Neuronal stem cell (in vitro differentiated cells): ENCODE measurements around the gene MXD4.

Source experiments
- DNase-seq: peaks from one replicate; pipeline ENCODE4 v3.0.0-alpha.2; 2013; ENCODE audit warnings: low spot score
- H2AFZ ChIP-seq: one replicate; pipeline ENCODE4 v1.6.1; 2013; ENCODE audit warnings: mild to moderate bottlenecking, low read length, inconsistent platforms
- H2AK5ac ChIP-seq: 2 replicates; pipeline ENCODE4 v1.6.1; 2013; ENCODE audit warnings: low read depth, mild to moderate bottlenecking, inconsistent platforms, low read length, moderate library complexity, mixed read lengths
- H2BK120ac ChIP-seq: 2 replicates; pipeline ENCODE4 v1.6.1; 2013; ENCODE audit warnings: low read depth, mild to moderate bottlenecking, inconsistent platforms, low read length, moderate library complexity, mixed read lengths
- H2BK12ac ChIP-seq: one replicate; pipeline ENCODE4 v1.6.1; 2013; ENCODE audit warnings: low read length, inconsistent platforms
- H2BK15ac ChIP-seq: 2 replicates; pipeline ENCODE4 v1.6.1; 2013; ENCODE audit warnings: mild to moderate bottlenecking, low read length, inconsistent platforms, mixed read lengths
- H2BK5ac ChIP-seq: one replicate; pipeline ENCODE4 v1.6.1; 2013; ENCODE audit warnings: inconsistent platforms, mild to moderate bottlenecking, low read length, moderate library complexity
- H3K14ac ChIP-seq: one replicate; pipeline ENCODE4 v1.6.1; 2013; ENCODE audit warnings: low read length, inconsistent platforms
- H3K18ac ChIP-seq: 2 replicates; pipeline ENCODE4 v1.6.1; 2013; ENCODE audit warnings: low read length, inconsistent platforms
- H3K23ac ChIP-seq: 2 replicates; pipeline ENCODE4 v1.6.1; 2013; ENCODE audit warnings: low read depth, mild to moderate bottlenecking, mixed read lengths, low read length, inconsistent platforms; ENCODE audit not compliant: poor library complexity
- H3K27ac ChIP-seq: replicated peaks from 3 replicates; pipeline ENCODE4 v1.5.1; 2013; ENCODE audit warnings: low read length, inconsistent platforms
- H3K27me3 ChIP-seq, 3 experiments: 2 replicates each; pipeline ENCODE4 v1.6.1; 2013; ENCODE audit warnings: low read length in 3 of 3, mild to moderate bottlenecking in 2 of 3, inconsistent platforms in 1 of 3, low read depth in 1 of 3, mixed read lengths in 1 of 3, moderate library complexity in 1 of 3; ENCODE audit not compliant: control insufficient read depth in 3 of 3, insufficient read depth in 3 of 3
- H3K36me3 ChIP-seq, 2 donors: replicated peaks in 1 of 2; 2 replicates each; pipeline ENCODE4 v1.6.1; 2013; ENCODE audit warnings: low read length in 2 of 2; ENCODE audit not compliant: control insufficient read depth in 2 of 2, insufficient read depth in 2 of 2
- H3K4ac ChIP-seq: 2 replicates; pipeline ENCODE4 v1.6.1; 2013; ENCODE audit warnings: inconsistent platforms, mild to moderate bottlenecking, low read length, moderate library complexity
- H3K4me1 ChIP-seq, 2 donors: 1 replicate in 1 of 2; 2 replicates in 1 of 2; pipeline ENCODE4 v1.6.1; 2013; ENCODE audit warnings: low read length in 2 of 2, low read depth in 1 of 2; ENCODE audit not compliant: control insufficient read depth in 2 of 2, insufficient read depth in 1 of 2
- H3K4me2 ChIP-seq: one replicate; pipeline ENCODE4 v1.6.1; 2013; ENCODE audit warnings: mild to moderate bottlenecking, low read length, inconsistent platforms; ENCODE audit not compliant: insufficient read depth, poor library complexity, severe bottlenecking
- H3K4me3 ChIP-seq, 2 donors: 2 replicates each; pipeline ENCODE4 v1.5.1; 2013; ENCODE audit warnings: low read length in 2 of 2, mild to moderate bottlenecking in 2 of 2, inconsistent platforms in 1 of 2, moderate library complexity in 1 of 2
- H3K79me1 ChIP-seq: one replicate; pipeline ENCODE4 v1.6.1; 2013; ENCODE audit warnings: low read depth, mild to moderate bottlenecking, inconsistent platforms, low read length, moderate library complexity
- H3K9ac ChIP-seq: one replicate; pipeline ENCODE4 v1.6.1; 2013; ENCODE audit warnings: mild to moderate bottlenecking, low read depth, low read length, inconsistent platforms; ENCODE audit not compliant: poor library complexity
- H3K9me3 ChIP-seq, 2 donors: replicated peaks in 1 of 2; 2 replicates each; pipeline versions ENCODE3 to v1.6.1; 2013; ENCODE audit warnings: low read length in 2 of 2, mild to moderate bottlenecking in 2 of 2, inconsistent platforms in 1 of 2, low read depth in 1 of 2, mixed read lengths in 1 of 2, moderate library complexity in 1 of 2; ENCODE audit not compliant: control insufficient read depth in 2 of 2, insufficient read depth in 1 of 2
- H4K8ac ChIP-seq: one replicate; pipeline ENCODE4 v1.6.1; 2013; ENCODE audit warnings: low read depth, mild to moderate bottlenecking, inconsistent platforms, low read length, moderate library complexity
- H4K91ac ChIP-seq: one replicate; pipeline ENCODE4 v1.6.1; 2013; ENCODE audit warnings: low read length, low read depth, mild to moderate bottlenecking, inconsistent platforms; ENCODE audit not compliant: poor library complexity
- WGBS, 2 donors: extraction: QIAGEN DNeasy Blood & Tissue Kit; methylation state at CpG; one replicate each; pipeline ENCODE4 v1.1.7; 2013; ENCODE audit warnings: missing lambda C conversion rate in 2 of 2, mixed read lengths in 1 of 2; ENCODE audit not compliant: insufficient read length in 2 of 2, insufficient replicate concordance in 1 of 2; ENCODE audit errors: extremely low coverage in 2 of 2; 5-methylcytosine and 5-hydroxymethylcytosine counted together

The MXD4 gene

GRCh38 chr4:2269206-2269531 lies 7.3 kb upstream of the MXD4 start:
- H2AFZ ChIP-seq: peak overlapping the region; percentile 61
- no peak overlapping the region for H2BK12ac ChIP-seq
- H3K4me2 ChIP-seq: no peak overlapping the region
- H2BK120ac ChIP-seq: no peak overlapping the region
- no peak overlapping the region for H3K4me3 ChIP-seq
- no peaks in the 10 kb centered on the region for H3K36me3 ChIP-seq
- no peaks in the 10 kb centered on the region for H3K9me3 ChIP-seq
- H3K9ac ChIP-seq: no peak overlapping the region
- H3K4me1 ChIP-seq: peaks cover 3 to 7% of the 10 kb centered on the region in 2 donors
- WGBS, 2 donors: no CpG with 5 or more reads among the region's 6 CpGs
- peak overlapping the region; percentile 26 for H3K4ac ChIP-seq
- peak overlapping the region; percentile 62 for H2BK15ac ChIP-seq
- H3K27me3 ChIP-seq: peaks cover 0 to 71% (median 0%) of the 10 kb centered on the region in 3 experiments
- H3K79me1 ChIP-seq: no peaks in the 10 kb centered on the region
- no peak overlapping the region for H4K91ac ChIP-seq
- H3K27ac ChIP-seq: no peak overlapping the region
- no peak overlapping the region for H2BK5ac ChIP-seq
- peak overlapping the region; percentile 92 for H2AK5ac ChIP-seq
- H3K18ac ChIP-seq: peak overlapping the region; percentile 88
- H3K23ac ChIP-seq: no peak overlapping the region
- H4K8ac ChIP-seq: no peak overlapping the region
- H3K14ac ChIP-seq: no peak overlapping the region
- no peak for DNase-seq

DNA sequence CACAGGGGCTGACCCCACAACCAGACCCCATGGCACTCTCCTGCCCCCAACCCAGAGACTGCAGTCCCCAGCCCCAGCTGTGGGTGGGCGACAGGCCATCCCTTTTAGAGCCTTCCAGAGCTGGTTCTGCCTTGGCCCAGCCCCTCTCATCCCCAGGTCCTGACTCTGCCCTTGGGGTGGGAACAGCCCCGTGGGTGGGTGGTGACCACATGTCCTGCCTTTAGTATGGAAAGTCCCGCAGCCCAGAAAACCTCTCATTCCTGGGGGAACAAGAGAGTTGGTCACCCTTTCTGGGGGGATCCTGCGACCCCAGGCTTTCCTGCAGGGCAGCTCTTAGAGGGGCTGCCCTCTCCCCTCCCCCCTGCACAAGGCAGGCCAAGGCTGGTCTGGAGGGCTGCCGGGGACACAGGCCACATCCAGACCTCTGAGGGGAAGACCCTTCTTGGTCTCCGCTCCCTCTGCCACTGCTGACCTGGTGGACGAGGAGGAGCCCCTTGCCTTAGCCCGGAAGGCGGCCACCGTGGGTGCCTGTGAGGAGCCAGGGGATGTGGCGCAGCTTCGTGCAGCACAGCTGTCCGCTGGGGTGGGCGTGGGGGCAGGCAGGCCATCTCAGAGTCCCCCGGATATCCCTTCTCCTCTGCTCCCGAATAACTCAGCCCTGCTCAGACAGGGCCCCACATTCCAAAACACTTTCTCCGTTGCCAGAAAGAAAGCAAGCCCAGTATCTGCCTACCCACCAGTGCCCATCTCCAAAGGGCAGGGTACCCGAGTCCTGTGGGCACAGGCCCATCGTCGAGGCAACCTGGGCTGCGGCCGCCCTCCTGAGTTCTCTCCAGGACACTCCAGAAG lies 6.7 kb upstream of the MXD4 start:
- no peak overlapping the region for H2BK120ac ChIP-seq

GRCh38 chr4:2267841-2268240 lies 5.9 kb upstream of the MXD4 start:
- H2BK5ac ChIP-seq: peak overlapping the region; percentile 75
- peak overlapping the region; percentile 75 for H3K14ac ChIP-seq
- H3K9ac ChIP-seq: no peak overlapping the region
- peak overlapping the region; percentile 92 for H2AK5ac ChIP-seq
- H3K4me2 ChIP-seq: no peak overlapping the region
- peak overlapping the region; percentile 80 for H3K23ac ChIP-seq
- DNase-seq: no peak
- no peak overlapping the region for H3K27ac ChIP-seq
- no peaks in the 10 kb centered on the region for H3K36me3 ChIP-seq
- peak overlapping the region; percentile 59 for H3K18ac ChIP-seq
- H2BK15ac ChIP-seq: peak overlapping the region; percentile 99
- peaks cover 11 to 17% of the 10 kb centered on the region in 2 donors for H3K4me1 ChIP-seq
- H2AFZ ChIP-seq: no peak overlapping the region
- H2BK12ac ChIP-seq: peak overlapping the region; percentile 73
- peak overlapping the region; percentile 30 for H4K91ac ChIP-seq
- H3K4ac ChIP-seq: no peak overlapping the region
- peaks cover 0 to 62% (median 0%) of the 10 kb centered on the region in 3 experiments for H3K27me3 ChIP-seq
- peaks cover under 1% of the 10 kb centered on the region for H3K79me1 ChIP-seq
- H3K9me3 ChIP-seq: no peaks in the 10 kb centered on the region
- WGBS, 2 donors: no CpG with 5 or more reads among the region's 12 CpGs
- H2BK120ac ChIP-seq: no peak overlapping the region
- no peak overlapping the region for H3K4me3 ChIP-seq
- peak overlapping the region; percentile 29 for H4K8ac ChIP-seq

More for the DNA sequence above, 6.7 kb upstream of the MXD4 start:
- Histone ChIP-seq H2AK5ac (peak overlapping the region; percentile 92), H3K27ac (no peak overlapping the region), H3K4me1 (peaks cover 8 to 13% of the 10 kb centered on the region in 2 donors), H3K23ac (peak overlapping the region; percentile 13), H3K18ac (peak overlapping the region; percentile 89), H4K91ac (no peak overlapping the region), H2BK12ac (peak overlapping the region; percentile 43), H3K14ac (peak overlapping the region; percentile 75), H3K9ac (peak overlapping the region; percentile 12), H2BK5ac (peak overlapping the region; percentile 75), H3K4me2 (no peak overlapping the region), H2BK15ac (peak overlapping the region; percentile 62), H2AFZ (peak overlapping the region; percentile 61), H3K9me3 (no peaks in the 10 kb centered on the region), H3K36me3 (no peaks in the 10 kb centered on the region), H3K27me3 (peaks cover 0 to 69% (median 0%) of the 10 kb centered on the region in 3 experiments), H3K79me1 (no peaks in the 10 kb centered on the region), H3K4ac (peak overlapping the region; percentile 26), H4K8ac (no peak overlapping the region), H3K4me3 (no peak overlapping the region)
- no CpG with 5 or more reads among the region's 22 CpGs for WGBS, 2 donors
- DNase-seq: no peak

DNA sequence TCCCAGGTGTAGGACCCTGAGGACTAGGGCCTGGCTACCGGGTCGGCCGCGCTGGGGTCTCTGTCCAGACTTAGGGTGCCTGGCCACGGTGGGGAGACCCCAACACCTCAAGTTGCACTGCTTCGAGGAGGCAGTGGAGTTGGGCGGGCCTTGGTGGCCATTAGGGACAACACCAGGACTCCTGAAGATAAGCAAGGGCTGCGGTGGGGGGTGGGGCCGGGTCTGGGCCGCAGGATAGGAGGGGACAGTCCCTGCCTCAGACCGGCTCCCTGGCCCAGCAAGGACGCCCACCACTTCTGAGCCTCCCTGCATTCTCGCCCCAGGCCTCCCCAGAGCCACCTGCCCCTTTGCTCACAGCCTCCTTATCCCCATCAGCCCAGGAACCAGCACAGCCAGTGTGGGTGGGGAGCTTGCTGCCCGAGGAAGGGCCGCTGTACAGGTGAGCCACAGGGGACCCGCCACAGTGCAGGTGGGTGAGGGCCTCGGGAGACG lies 5.5 kb upstream of the MXD4 start:
- Histone ChIP-seq H3K36me3 (no peaks in the 10 kb centered on the region), H2AFZ (no peak overlapping the region), H2BK5ac (peak overlapping the region; percentile 75), H3K27me3 (peaks cover 0 to 57% (median 0%) of the 10 kb centered on the region in 3 experiments), H3K23ac (peak overlapping the region; percentile 80), H2BK12ac (peak overlapping the region; percentile 81), H2BK120ac (peak overlapping the region; percentile 50), H3K79me1 (peaks cover 4% of the 10 kb centered on the region), H3K9ac (peak overlapping the region; percentile 16), H3K4ac (no peak overlapping the region), H2AK5ac (peak overlapping the region; percentile 92), H4K91ac (peak overlapping the region; percentile 30), H3K9me3 (no peaks in the 10 kb centered on the region), H3K4me2 (no peak overlapping the region), H3K14ac (peak overlapping the region; percentile 75), H3K4me1 (peaks cover 11 to 19% of the 10 kb centered on the region in 2 donors), H3K18ac (peak overlapping the region; percentile 80), H4K8ac (peak overlapping the region; percentile 29), H2BK15ac (peak overlapping the region; percentile 99), H3K4me3 (no peak overlapping the region), H3K27ac (no peak overlapping the region)
- DNase-seq: no peak
- no CpG with 5 or more reads among the region's 18 CpGs for WGBS, 2 donors
